GM12878 (cell line): ENCODE measurements around the gene KAZN. TPM values are rescaled to one million over a fixed set of nuclear protein-coding genes. Genes with fewer than 3 reads are reported as not detected.

Experiments used
- ATAC-seq: fragments of 200-7000 bp; cut with Tn5 transposase; 3 replicates; pipeline ENCODE4 v1.9.1; 2020; ENCODE audit warnings: mild to moderate bottlenecking, moderate library complexity
- BruUV-seq: library from RNA; stranded (reverse); fragments of 400-500 nt; replicated peaks from 2 replicates; lab custom pipeline; 2021; lab: Mats Ljungman, UMichigan
- CTCF ChIA-PET: fragments of 300-600 bp; sonication (Branson Sonifier 250); formaldehyde crosslinking; extraction: SDS; loops from one replicate; lab custom pipeline; 2021; ENCODE audit warnings: inconsistent platforms; lab: Yijun Ruan, JAX
- POLR2A ChIA-PET: fragments of 350-600 bp; formaldehyde crosslinking; extraction: SDS; loops from one replicate; lab custom pipeline; 2021; ENCODE audit warnings: inconsistent platforms; lab: Charles Lee
- RAD21 ChIA-PET: fragments of 300-600 bp; sonication (Branson Sonifier 250); formaldehyde crosslinking; loops from one replicate; lab custom pipeline; 2023; ENCODE audit warnings: antibody characterized with exemption; ENCODE audit not compliant: unreplicated experiment; lab: Charles Lee
- SMC1A ChIA-PET: fragments of 300-600 bp; sonication (Branson Sonifier 250); formaldehyde crosslinking; loops from one replicate; lab custom pipeline; 2023; ENCODE audit not compliant: unreplicated experiment, uncharacterized antibody; lab: Charles Lee
- DNase-seq: peaks from one replicate; pipeline ENCODE4 v3.0.0-alpha.2; 2011; ENCODE audit warnings: low read depth, low spot score
- FAIRE-seq: peaks from 3 replicates; lab custom pipeline; 2011; peaks lifted over from hg19 to GRCh38; lab: Jason Lieb, UNC
- H2AFZ ChIP-seq: 2 replicates; pipeline ENCODE4 v1.6.0; 2011; ENCODE audit warnings: low read depth, low read length, control low read depth; ENCODE audit not compliant: control insufficient read depth
- H3K27ac ChIP-seq: 2 replicates; pipeline ENCODE4 v1.5.1; 2011; ENCODE audit warnings: control low read depth; ENCODE audit not compliant: control insufficient read depth, insufficient read depth
- H3K27me3 ChIP-seq, 2 experiments: replicated peaks in 1 of 2; 2 replicates each; pipeline versions ENCODE4 v1.6.0 to v1.6.1; 2011; ENCODE audit warnings: low read length in 1 of 2; ENCODE audit not compliant: control insufficient read depth in 2 of 2, insufficient read depth in 2 of 2
- H3K36me3 ChIP-seq, 2 experiments: 2 replicates each; pipeline ENCODE4 v1.5.1; 2011; ENCODE audit warnings: low read length in 1 of 2; ENCODE audit not compliant: control insufficient read depth in 2 of 2, insufficient read depth in 2 of 2
- H3K4me1 ChIP-seq: 2 replicates; pipeline ENCODE4 v1.6.1; 2011; ENCODE audit warnings: mild to moderate bottlenecking, low read length, moderate library complexity, mixed read lengths; ENCODE audit not compliant: control insufficient read depth, insufficient read depth
- H3K4me2 ChIP-seq: 2 replicates; pipeline ENCODE4 v1.6.0; 2011; ENCODE audit warnings: control low read depth; ENCODE audit not compliant: control insufficient read depth, insufficient read depth
- H3K4me3 ChIP-seq: fragments of 200-600 bp; sonication (generic); 2 replicates; pipeline ENCODE4 v1.5.1; 2016
- H3K79me2 ChIP-seq: 2 replicates; pipeline ENCODE4 v1.6.0; 2011; ENCODE audit warnings: low read length; ENCODE audit not compliant: control insufficient read depth, insufficient read depth
- H3K9ac ChIP-seq: 2 replicates; pipeline ENCODE4 v1.8.0; 2011; ENCODE audit warnings: low read length, control low read depth, mixed read lengths; ENCODE audit not compliant: control insufficient read depth, insufficient read depth
- H3K9me3 ChIP-seq: replicated peaks from 3 replicates; pipeline ENCODE4 v1.5.1; 2011; ENCODE audit warnings: mild to moderate bottlenecking, low read length; ENCODE audit not compliant: control insufficient read depth, insufficient read depth
- H4K20me1 ChIP-seq: 2 replicates; pipeline ENCODE4 v1.6.0; 2011; ENCODE audit not compliant: control insufficient read depth, insufficient read depth
- EP300 ChIP-seq, 2 experiments: fragments of 150-350 bp in 1 of 2; IDR thresholded peaks; 2 replicates each; pipeline ENCODE4 v1.6.1; 2011 to 2012; ENCODE audit warnings: low read depth in 2 of 2, low read length in 2 of 2, borderline replicate concordance in 1 of 2, improper control_type of control experiment in 1 of 2, inconsistent platforms in 1 of 2; ENCODE audit not compliant: control insufficient read depth in 1 of 2
- HDGF ChIP-seq: fragments of 450-650 bp; IDR thresholded peaks from 2 replicates; pipeline ENCODE4 v1.6.1; 2016; ENCODE audit warnings: antibody characterized with exemption
- KDM1A ChIP-seq: fragments of 200-600 bp; sonication (generic); IDR thresholded peaks from 2 replicates; pipeline ENCODE4 v1.6.1; 2016; ENCODE audit warnings: borderline replicate concordance
- KLF5 ChIP-seq: fragments of 450-650 bp; IDR thresholded peaks from 2 replicates; pipeline ENCODE4 v1.6.1; 2014; ENCODE audit warnings: mild to moderate bottlenecking; ENCODE audit not compliant: partially characterized antibody
- NFIC ChIP-seq: IDR thresholded peaks from 2 replicates; pipeline ENCODE4 v1.6.1; 2012; ENCODE audit warnings: low read depth, mild to moderate bottlenecking, inconsistent platforms, low read length, moderate library complexity
- POLR2AphosphoS2 ChIP-seq: IDR thresholded peaks from 2 replicates; pipeline ENCODE4 v1.6.1; 2011; ENCODE audit warnings: low read depth, mild to moderate bottlenecking, low read length, improper control_type of control experiment, moderate library complexity
- SP1 ChIP-seq: IDR thresholded peaks from one replicate; pipeline ENCODE4 v1.6.1; 2011; ENCODE audit warnings: low read depth, low read length
- STAT3 ChIP-seq: IDR thresholded peaks from 2 replicates; pipeline ENCODE4 v1.6.1; 2011; ENCODE audit warnings: low read depth, low read length, improper control_type of control experiment
- TARDBP ChIP-seq: IDR thresholded peaks from 2 replicates; pipeline ENCODE4 v1.6.1; 2016; ENCODE audit warnings: borderline replicate concordance
- WGBS: methylation state at CpG from one replicate; pipeline ENCODE4 v1.1.6; 2016; ENCODE audit warnings: low lambda C conversion rate; ENCODE audit not compliant: insufficient replicate concordance, insufficient coverage; ENCODE audit errors: missing lambda C conversion rate; 5-methylcytosine and 5-hydroxymethylcytosine counted together
- in situ Hi-C: fragments of 300-500 bp; cut with MboI; formaldehyde crosslinking; loops from 9 replicates; pipeline ENCODE4 v1.14.3; 2018; ENCODE audit warnings: mixed read lengths
- intact Hi-C: fragments of 100-400 bp; cut with micrococcal nuclease; formaldehyde crosslinking; loops from one replicate; pipeline ENCODE4 v1.14.2; 2022; ENCODE audit not compliant: unreplicated experiment
- polyA plus RNA-seq, 11 experiments: library from polyadenylated mRNA; depleted of rRNA in 4 of 11; unstranded in 6 of 11; stranded (reverse) in 5 of 11; fragments of >200 nt; fragmentation: Nextera tagmentation in 4 of 11; fragmentation: Illumina TruSeq in 1 of 11; extraction: Ambion mirVana in 4 of 11; extraction: Trizol in 1 of 11; gene quantifications; 1 replicate in 1 of 11; 2 replicates in 10 of 11; pipeline versions ENCODE4 v1.2.1 to v1.2.3, GENCODE V29; 2011 to 2016; ENCODE audit warnings: inconsistent platforms in 2 of 11, missing spikeins in 2 of 11, low read depth in 1 of 11
- total RNA-seq, 4 experiments: library from RNA; depleted of rRNA in 3 of 4; stranded (reverse); fragments of >200 nt in 3 of 4; fragmentation: Illumina TruSeq in 1 of 4; extraction: Trizol in 1 of 4; gene quantifications; 2 replicates each; pipeline versions ENCODE4 v1.2.1 to v1.2.3, GENCODE V29; 2013 to 2021
- TF ChIP-seq, protein P1 (sequence below): fragments of 150-350 bp; IDR thresholded peaks from 2 replicates; pipeline ENCODE4 v1.6.1; 2014; ENCODE audit warnings: mild to moderate bottlenecking, low read depth, low read length

The KAZN gene
- total and polyA plus RNA-seq, 10 of the 15 experiments (the other 5 are each of a cell fraction or from before 2014, with no cell fraction given): 0.72 to 4.0 (median 1.2) TPM

DNA sequence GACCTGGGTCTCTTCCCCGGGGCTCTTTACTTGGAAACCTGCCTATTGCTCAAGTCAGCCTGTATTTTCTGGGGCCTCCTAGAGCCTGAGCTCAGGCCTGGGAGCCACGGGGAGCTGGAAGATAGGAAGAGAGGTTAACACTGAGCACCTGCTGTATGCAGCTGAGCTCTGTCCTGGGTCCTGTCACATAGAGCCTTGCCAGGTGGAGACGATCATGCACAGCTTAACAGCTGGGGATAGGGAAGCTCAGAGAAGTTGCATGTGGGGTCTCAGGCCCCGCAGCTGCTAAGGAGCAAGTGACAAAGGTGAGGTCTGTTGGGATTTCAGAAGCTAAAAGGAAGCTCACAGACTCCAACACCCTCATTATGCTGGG lies 427.6 kb downstream of the KAZN start:
- Histone ChIP-seq H3K27ac (no peak overlapping the region), H2AFZ (no peak overlapping the region), H4K20me1 (no peaks in the 10 kb centered on the region), H3K4me3 (no peak overlapping the region), H3K9ac (no peak overlapping the region), H3K79me2 (no peaks in the 10 kb centered on the region), H3K9me3 (no peaks in the 10 kb centered on the region), H3K4me2 (no peak overlapping the region), H3K4me1 (no peaks in the 10 kb centered on the region), H3K27me3 (no peaks in the 10 kb centered on the region), H3K36me3 (no peaks in the 10 kb centered on the region)
- DNase-seq (no peak), ATAC-seq (no peak), FAIRE-seq (no peak)
- BruUV-seq: no TSS peak
- intact Hi-C loops (loop anchor here (5.0 kb wide), 2 partner anchors 244 to 419 kb away; no protein-coding TSS in a partner anchor), in situ Hi-C loops (no loop called here)
- no peak for TF ChIP-seq HDGF
- TF ChIP-seq, protein P1, sequence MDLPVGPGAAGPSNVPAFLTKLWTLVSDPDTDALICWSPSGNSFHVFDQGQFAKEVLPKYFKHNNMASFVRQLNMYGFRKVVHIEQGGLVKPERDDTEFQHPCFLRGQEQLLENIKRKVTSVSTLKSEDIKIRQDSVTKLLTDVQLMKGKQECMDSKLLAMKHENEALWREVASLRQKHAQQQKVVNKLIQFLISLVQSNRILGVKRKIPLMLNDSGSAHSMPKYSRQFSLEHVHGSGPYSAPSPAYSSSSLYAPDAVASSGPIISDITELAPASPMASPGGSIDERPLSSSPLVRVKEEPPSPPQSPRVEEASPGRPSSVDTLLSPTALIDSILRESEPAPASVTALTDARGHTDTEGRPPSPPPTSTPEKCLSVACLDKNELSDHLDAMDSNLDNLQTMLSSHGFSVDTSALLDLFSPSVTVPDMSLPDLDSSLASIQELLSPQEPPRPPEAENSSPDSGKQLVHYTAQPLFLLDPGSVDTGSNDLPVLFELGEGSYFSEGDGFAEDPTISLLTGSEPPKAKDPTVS: no peak
- no peak for TF ChIP-seq KLF5
- TF ChIP-seq EP300 (IDR thresholded peaks at IDR 0.05; ENCODE audit: borderline replicate concordance in 1 of 2, control insufficient read depth in 1 of 2, low read depth in 2 of 2, low read length in 2 of 2): no peak
- TF ChIP-seq SP1: no peak
- no peak for TF ChIP-seq POLR2AphosphoS2
- TF ChIP-seq TARDBP: no peak
- TF ChIP-seq NFIC: no peak
- no peak for TF ChIP-seq KDM1A
- TF ChIP-seq STAT3: no peak
- SMC1A ChIA-PET: interaction anchor here (1.3 to 2.9 kb wide), 2 partner anchors 29 to 247 kb away, joined by 3 to 8 read pairs; no protein-coding TSS in a partner anchor
- WGBS: 23% methylated on average over 4 of the region's 4 CpGs
- RAD21 ChIA-PET: interaction anchor here (0.7 to 2.7 kb wide), 3 partner anchors 109 to 284 kb away, joined by 3 to 10 read pairs (median 3); no protein-coding TSS in a partner anchor
- CTCF ChIA-PET: interaction anchor here (0.6 to 3.1 kb wide), 9 partner anchors 10 to 459 kb away, joined by 3 to 26 read pairs (median 5); no protein-coding TSS in a partner anchor
- POLR2A ChIA-PET: no interaction called here
